GM06990 (cell line): ENCODE results near the gene OSBP2.

Source experiments
- DNase-seq: peaks from one replicate; pipeline ENCODE4 v3.0.0-alpha.2; 2011; ENCODE audit not compliant: insufficient read length; ENCODE audit errors: extremely low read depth
- H3K27me3 ChIP-seq: replicated peaks from 2 replicates; pipeline ENCODE4 v1.6.0; 2011; ENCODE audit warnings: low read length; ENCODE audit not compliant: control insufficient read depth, insufficient read depth
- H3K36me3 ChIP-seq: 2 replicates; pipeline ENCODE4 v1.5.1; 2011; ENCODE audit warnings: low read length; ENCODE audit not compliant: control insufficient read depth, insufficient read depth
- H3K4me3 ChIP-seq: replicated peaks from 2 replicates; pipeline ENCODE4 v1.5.1; 2011; ENCODE audit warnings: low read depth, mild to moderate bottlenecking, control low read depth, low read length
- TF ChIP-seq, protein P1 (sequence below): IDR thresholded peaks from 2 replicates; pipeline ENCODE4 v1.5.1; 2011; ENCODE audit warnings: low read length, control low read depth, mild to moderate bottlenecking, inconsistent platforms; ENCODE audit not compliant: insufficient read depth, poor library complexity, severe bottlenecking

Gene OSBP2

GRCh38 chr22:30742291-30743256, 47.9 kb downstream of the OSBP2 start:
- H3K36me3 ChIP-seq: no peaks in the 10 kb centered on the region
- DNase-seq: no peak
- no peaks in the 10 kb centered on the region for H3K27me3 ChIP-seq
- TF ChIP-seq, protein P1, sequence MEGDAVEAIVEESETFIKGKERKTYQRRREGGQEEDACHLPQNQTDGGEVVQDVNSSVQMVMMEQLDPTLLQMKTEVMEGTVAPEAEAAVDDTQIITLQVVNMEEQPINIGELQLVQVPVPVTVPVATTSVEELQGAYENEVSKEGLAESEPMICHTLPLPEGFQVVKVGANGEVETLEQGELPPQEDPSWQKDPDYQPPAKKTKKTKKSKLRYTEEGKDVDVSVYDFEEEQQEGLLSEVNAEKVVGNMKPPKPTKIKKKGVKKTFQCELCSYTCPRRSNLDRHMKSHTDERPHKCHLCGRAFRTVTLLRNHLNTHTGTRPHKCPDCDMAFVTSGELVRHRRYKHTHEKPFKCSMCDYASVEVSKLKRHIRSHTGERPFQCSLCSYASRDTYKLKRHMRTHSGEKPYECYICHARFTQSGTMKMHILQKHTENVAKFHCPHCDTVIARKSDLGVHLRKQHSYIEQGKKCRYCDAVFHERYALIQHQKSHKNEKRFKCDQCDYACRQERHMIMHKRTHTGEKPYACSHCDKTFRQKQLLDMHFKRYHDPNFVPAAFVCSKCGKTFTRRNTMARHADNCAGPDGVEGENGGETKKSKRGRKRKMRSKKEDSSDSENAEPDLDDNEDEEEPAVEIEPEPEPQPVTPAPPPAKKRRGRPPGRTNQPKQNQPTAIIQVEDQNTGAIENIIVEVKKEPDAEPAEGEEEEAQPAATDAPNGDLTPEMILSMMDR: no peak
- H3K4me3 ChIP-seq: no peak overlapping the region

- DNase-seq: no peak
- TF ChIP-seq, protein P1: no peak
These were observed 48.8 kb downstream of the OSBP2 start for GRCh38 chr22:30743257-30744020.

GRCh38 chr22:30744224-30744623, 49.5 kb downstream of the OSBP2 start:
- TF ChIP-seq, protein P1: no peak
- no peak for DNase-seq
- no peaks in the 10 kb centered on the region for H3K36me3 ChIP-seq

More at GRCh38 chr22:30743257-30744020, 48.8 kb downstream of the OSBP2 start:
- Histone ChIP-seq H3K27me3 (no peaks in the 10 kb centered on the region), H3K36me3 (no peaks in the 10 kb centered on the region), H3K4me3 (no peak overlapping the region)

GRCh38 chr22:30747493-30747892, 52.8 kb downstream of the OSBP2 start:
- Histone ChIP-seq H3K4me3 (no peak overlapping the region), H3K27me3 (no peaks in the 10 kb centered on the region), H3K36me3 (no peaks in the 10 kb centered on the region)
- TF ChIP-seq, protein P1: no peak
- no peak for DNase-seq

More at GRCh38 chr22:30744224-30744623, 49.5 kb downstream of the OSBP2 start:
- no peaks in the 10 kb centered on the region for H3K27me3 ChIP-seq
- no peak overlapping the region for H3K4me3 ChIP-seq

GRCh38 chr22:30749272-30749671, 54.6 kb downstream of the OSBP2 start:
- TF ChIP-seq, protein P1: no peak
- Histone ChIP-seq H3K27me3 (no peaks in the 10 kb centered on the region), H3K4me3 (no peak overlapping the region), H3K36me3 (no peaks in the 10 kb centered on the region)
- DNase-seq: no peak
